NOMO-1 treated with DMSO at 0.1 percent for 48 hours (cell line): ENCODE measurements around the gene NECTIN2.
"Not testable (repeated sequence)": the region's sequence is repeated elsewhere in the genome, so short reads cannot be mapped to it uniquely, and the experiment has no call there.

Experiments used
- DNase-seq: peaks from one replicate; lab custom pipeline; 2025; ENCODE audit not compliant: unreplicated experiment; lab: John Stamatoyannopoulos, UW

Gene NECTIN2

GRCh38 chr19:44816301-44816700 lies 29.8 kb upstream of the NECTIN2 start:
- no peak for DNase-seq

GRCh38 chr19:44817725-44818465 lies 28.2 kb upstream of the NECTIN2 start:
- no peak for DNase-seq

GRCh38 chr19:44818466-44819031 lies 27.5 kb upstream of the NECTIN2 start:
- no peak for DNase-seq

- DNase-seq: no peak
Observed at GRCh38 chr19:44819246-44819832, 26.8 kb upstream of the NECTIN2 start.

GRCh38 chr19:44820648-44821609 lies 25.2 kb upstream of the NECTIN2 start:
- DNase-seq: no peak

GRCh38 chr19:44822177-44822576 lies 23.9 kb upstream of the NECTIN2 start:
- DNase-seq: no peak

- DNase-seq: no peak
Observed at GRCh38 chr19:44822670-44823372, 23.3 kb upstream of the NECTIN2 start.

GRCh38 chr19:44823373-44823698 lies 22.8 kb upstream of the NECTIN2 start:
- DNase-seq: no peak

GRCh38 chr19:44824761-44825160 lies 21.3 kb upstream of the NECTIN2 start:
- no peak for DNase-seq

GRCh38 chr19:44832875-44833274 lies 13.2 kb upstream of the NECTIN2 start:
- DNase-seq: not testable (repeated sequence)

GRCh38 chr19:44834399-44834798 lies 11.7 kb upstream of the NECTIN2 start:
- not testable (repeated sequence) for DNase-seq

- DNase-seq: no peak
Observed at GRCh38 chr19:44839276-44839675, 6.8 kb upstream of the NECTIN2 start.

- DNase-seq: no peak
Observed at GRCh38 chr19:44840811-44841210, 5.3 kb upstream of the NECTIN2 start.

- no peak for DNase-seq
Observed at GRCh38 chr19:44841231-44841630, 4.9 kb upstream of the NECTIN2 start.

- no peak for DNase-seq
Observed at GRCh38 chr19:44845286-44845611, 848 bp upstream of the NECTIN2 start.

- no peak for DNase-seq
Observed at GRCh38 chr19:44846455-44847143, 502 bp downstream of the NECTIN2 start.

GRCh38 chr19:44847144-44848035 lies 1.3 kb downstream of the NECTIN2 start:
- peak; percentile 10 for DNase-seq

- no peak for DNase-seq
Observed at GRCh38 chr19:44848036-44848811, 2.1 kb downstream of the NECTIN2 start.
